ENCODE data around the gene ZDHHC22.
A peak's percentile ranks its signal among the peaks of the same experiment; 100 is the strongest.

ZDHHC22 gene

DNA sequence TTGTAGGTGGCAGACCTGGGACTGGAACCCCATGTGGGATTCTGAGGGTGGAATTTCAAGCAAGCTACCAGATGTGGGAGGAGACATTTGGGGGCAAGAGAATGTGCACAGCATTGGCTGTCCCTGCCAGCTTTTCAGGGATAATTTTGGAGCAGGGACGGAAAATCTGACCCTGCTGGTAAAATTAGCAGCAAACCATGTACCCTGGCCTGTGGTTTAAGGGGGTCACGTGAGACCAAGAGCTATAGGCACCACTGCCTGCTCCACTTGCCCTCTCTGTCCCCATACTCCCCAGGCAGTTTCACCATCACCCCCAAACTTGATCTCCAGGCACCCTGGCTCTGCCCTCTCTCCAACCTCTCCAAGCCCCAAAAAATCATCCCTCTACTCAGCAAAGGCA lies 13.5 kb upstream of the ZDHHC22 start:
- no peak for DNase-seq

DNA sequence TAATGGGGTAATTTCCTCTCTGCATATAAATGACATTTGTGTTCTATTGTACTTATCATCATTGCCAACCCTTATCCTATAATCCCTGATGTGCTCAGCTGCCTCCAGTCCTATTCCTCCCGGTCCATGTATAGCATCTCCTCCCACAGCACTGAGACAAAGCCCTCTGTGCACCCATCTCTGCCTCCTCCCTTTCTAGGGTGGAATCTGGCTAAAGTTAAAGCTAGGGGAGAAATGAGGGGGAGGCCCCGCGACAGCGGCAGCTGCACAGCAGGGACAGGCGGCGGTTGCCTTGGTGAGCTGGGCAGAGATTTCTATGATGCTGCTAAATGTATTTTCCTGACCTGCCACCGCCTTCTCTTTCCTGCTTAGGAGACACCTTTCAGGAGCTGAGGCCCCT lies 12.8 kb upstream of the ZDHHC22 start:
- DNase-seq: no peak

DNA sequence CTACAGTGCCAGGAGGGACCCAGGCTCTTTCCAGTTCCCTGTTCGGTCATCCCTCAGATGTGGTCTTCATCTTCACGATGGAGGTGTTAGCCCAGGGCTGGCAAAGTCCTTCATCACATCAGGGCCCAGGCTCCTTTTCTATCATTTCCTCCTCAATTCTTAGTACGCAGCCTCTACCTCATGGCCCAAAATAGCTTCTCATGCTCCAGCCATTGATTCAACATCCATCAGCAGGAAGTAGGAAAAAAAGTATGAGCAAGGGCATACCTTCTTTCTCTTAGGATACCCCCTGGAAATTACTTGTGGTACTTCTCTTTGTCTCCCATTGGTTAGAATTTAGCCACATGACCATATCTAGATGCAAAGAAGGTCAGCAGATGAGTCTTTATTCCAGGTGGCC lies 12.2 kb upstream of the ZDHHC22 start:
- DNase-seq: no peak

DNA sequence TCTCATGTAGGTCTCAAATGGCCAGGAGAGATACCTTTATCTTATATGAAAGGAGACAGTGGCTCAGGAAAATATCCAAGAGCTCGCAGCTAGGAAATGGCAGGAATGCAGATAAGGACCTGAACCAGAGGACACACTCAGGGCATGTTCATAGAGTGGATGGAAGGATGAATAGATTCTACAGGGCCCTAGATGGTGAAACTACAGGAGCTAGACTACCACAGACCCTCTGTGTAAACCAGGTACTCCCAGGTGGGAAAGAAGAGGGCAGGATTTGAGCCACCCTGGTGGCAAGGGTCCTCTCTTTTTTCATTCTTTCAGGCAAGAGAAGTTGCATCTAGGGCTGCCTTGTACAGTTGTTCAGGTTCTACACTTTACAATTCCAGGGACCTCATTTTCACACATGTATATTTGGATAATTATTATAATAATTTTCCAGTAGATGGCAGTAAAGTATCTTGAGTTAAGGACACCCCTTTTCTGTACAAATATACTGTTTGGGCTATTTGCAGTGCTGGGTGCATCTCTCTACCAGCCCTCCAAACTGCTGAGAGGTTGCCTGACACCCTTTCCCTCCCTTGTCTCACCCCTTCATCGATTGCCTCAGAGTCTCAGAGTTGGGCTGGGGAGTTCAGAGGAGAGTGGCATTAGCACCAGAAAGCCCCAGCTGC lies 10.5 kb upstream of the ZDHHC22 start:
- DNase-seq: no peak

DNA sequence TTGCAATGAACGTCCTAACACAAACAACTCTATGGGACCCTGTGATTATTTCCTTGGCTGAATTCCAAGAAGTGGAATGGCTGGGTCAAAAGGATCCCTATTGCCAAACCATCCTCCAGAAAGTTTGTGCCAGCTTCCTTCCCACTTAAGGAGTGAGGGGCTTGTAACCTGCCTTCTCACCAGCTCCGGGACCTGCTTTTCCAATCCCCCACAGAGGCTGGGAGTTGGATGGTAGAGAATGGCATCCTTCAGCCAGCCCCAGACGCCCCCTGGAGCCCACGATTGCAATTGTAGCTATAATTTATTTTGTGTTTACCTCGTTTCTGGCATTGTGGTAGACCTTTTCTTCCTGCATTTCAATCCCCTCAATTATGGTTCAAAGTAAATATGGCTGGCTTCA lies 9.7 kb upstream of the ZDHHC22 start:
- no peak for DNase-seq

DNA sequence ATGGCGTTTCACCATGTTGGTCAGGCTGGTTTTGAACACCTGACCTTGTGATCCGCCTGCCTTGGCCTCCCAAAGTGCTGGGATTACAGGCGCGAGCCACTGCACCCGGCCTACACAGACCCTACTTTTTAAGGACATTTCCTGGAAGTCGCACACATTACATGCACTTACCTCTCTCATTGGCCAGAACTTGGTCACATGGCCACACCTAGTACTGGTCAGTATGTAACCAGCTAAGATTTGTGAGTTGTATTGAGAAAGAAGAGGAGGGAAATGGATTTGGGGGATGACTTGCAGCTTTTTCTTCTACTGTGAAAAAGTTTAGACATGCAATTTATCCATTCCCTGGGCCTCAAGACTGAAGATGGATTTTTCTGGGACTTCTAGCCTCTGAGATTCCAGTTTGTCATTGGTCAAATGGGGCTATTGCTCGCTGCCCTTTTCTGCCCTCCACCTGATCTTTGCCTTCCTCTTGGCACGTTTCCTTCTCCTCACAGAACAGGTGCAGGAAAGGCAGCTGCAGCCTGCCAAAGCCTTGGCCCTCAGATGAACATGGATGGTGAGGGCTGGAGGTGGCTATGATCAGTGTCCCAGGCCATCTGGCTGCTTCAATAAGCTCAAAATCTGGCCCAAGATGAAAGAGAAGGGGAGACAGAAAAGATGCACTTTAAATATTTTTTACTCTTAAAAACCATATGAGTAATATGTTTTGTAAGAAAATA lies 7.1 kb upstream of the ZDHHC22 start:
- DNase-seq: no peak

DNA sequence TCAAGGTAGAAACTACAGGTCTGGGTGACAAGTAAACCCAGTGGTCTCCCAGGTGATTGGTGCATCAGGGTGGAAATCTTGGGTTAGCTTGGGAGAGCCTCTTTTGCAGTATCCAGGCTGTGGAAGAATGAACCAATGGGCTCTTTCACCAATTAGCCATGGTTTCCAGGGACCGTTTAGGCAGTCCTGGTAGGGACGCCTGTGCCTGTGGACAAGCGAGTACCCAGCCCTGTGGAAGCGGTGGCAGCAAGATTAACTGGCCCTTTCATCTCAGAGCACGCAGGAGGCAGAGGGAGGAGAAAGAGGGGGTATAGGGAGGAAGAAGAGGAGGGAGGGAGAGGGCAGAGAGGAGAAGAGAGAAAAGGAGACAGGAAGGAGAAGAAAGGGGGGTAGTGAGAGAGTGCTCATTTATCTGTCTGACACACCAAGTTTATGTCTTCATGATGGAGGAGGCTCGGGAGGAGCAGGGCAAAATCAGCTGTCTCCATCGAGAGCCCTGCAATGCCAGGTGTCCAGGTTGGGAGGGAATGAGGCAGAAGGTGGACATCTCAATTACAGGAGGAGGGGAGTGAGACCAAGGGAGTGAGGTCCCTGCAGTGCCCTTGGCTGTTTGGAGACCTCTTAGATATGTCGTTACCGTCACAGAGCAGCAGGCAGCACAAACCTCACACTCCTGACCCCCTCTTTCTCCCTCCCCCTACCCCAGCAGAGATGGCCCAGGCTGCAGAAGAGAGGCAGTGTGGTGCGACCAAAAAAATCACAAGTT lies 4.6 kb upstream of the ZDHHC22 start:
- no peak for DNase-seq

DNA sequence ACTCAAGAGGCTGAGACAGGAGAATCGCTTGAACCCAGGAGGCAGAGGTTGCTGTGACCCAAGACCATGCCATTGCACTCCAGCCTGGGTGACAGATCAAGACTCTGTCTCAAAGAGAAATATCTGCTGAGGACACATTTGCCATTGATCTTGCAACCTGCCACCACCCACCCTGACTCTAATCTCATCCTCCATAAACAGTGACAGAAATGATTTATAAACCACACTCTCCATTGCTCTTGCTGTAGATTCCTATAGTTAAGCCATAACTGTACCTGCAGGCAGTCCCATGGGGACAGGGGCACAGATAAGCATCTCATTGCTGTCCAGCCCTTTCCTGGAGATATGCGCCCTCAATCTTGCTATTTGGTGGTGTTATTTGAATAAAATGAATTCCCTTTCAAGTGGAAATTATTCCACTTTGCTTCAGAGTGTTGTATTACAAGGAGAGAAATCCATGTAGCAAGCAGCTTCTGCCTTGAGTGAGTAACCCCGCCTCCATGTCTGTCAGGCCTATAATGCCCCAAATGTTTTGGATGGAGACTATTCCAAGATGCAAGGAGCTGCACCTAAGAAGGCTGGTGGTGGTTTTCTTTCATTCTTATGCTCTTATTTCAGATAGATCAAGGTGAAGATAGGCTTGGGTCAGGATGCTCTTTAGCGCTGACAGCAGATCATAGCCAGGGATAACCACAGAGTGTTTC lies 3.0 kb upstream of the ZDHHC22 start:
- DNase-seq: no peak

DNA sequence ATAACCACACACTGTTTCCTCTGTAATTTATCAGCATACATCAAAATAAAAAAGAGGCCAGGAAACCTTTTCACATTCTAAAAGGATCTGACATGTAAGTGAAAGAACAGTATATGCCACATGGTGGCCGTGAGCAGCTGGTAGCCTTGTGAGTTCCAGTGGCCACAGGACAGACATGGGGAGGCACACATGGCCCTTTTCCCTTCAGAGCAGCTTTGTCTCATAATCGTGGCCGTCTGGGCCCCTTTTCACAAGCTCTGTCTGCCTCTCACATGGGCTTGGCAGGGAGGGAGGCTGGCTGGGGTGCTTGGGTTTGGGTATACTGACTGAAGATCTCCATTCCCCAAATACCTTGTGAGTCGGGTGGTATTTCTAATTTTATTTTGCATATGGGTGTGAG lies 1.5 kb upstream of the ZDHHC22 start:
- DNase-seq: no peak

DNA sequence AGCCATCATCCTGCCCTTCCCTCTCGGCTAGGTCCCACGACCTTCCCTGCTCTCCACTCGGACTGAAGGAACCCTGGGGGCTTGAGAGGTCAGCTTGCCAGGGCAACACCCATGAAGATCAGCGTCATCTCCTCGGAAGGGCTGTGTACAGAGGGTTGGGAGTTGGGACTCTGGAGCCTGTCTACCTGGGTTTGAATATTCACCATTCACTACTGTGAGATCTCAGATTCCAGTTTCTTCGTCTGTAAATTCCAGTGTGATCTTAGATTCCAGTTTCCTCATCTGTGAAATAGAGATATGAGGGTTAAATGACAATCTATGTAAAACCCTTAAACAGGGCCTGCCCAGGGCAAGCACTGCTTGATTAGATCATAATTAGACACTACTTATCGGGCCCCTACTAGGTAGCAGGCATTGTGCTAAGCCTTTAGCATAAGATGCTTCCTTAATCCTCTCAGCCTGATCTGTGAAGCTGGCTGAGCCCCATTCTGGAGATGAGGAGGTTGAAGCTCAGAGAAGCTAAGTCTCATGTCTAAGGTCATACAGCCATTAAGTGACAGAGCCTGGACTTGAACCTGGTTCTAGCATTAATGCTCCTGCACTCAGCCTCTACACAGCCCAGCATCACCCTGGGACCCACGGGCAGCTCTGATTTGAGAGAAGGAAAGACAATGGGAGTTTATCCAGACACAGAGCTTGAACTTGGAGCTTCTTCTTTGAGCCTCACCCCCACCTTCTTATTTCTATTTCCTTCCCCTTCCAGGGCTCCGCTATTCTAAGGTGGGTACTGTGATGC lies 612 bp upstream of the ZDHHC22 start:
- no peak for DNase-seq

DNA sequence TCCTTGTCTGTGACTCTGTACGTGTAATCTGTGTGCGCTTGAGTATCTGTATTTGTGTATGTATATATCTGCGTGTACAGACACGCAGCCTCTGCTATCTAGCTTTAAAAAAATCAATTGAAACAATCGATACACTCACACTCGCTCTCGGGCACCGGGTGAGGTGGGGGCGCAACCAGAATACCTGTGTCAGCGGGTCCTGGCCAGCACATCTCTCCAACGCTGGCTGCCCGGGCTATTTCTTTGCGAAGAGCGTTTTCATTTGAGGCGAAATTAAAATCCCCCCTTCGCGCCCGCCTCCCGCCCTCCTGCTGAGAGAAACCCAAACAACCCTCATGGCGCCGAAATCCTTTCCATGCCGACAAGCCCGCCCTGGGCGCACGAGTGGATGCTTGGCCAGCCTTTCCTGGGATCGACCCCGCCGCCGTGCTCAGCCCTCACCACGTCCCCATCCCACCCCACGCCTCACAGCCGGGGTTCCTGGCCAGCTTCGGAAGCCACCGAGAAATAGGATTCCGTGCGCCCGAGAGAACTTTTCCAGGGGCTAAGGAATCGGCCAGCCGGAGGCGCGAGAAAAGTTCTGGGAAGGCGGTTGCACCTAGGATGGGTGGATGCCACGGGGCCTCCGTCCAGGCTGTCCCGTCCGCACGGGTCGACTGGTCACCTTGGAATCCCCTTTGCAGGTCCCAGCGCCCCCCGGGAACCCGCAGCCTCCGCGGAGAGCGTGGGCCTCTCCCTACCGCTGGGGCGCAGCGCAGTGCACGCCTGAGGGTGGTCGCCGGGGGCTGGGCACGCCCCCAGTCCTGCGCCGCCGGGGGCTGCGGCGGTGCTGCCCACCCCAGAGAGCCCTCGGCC lies 1.0 kb downstream of the ZDHHC22 start:
- no peak for DNase-seq

DNA sequence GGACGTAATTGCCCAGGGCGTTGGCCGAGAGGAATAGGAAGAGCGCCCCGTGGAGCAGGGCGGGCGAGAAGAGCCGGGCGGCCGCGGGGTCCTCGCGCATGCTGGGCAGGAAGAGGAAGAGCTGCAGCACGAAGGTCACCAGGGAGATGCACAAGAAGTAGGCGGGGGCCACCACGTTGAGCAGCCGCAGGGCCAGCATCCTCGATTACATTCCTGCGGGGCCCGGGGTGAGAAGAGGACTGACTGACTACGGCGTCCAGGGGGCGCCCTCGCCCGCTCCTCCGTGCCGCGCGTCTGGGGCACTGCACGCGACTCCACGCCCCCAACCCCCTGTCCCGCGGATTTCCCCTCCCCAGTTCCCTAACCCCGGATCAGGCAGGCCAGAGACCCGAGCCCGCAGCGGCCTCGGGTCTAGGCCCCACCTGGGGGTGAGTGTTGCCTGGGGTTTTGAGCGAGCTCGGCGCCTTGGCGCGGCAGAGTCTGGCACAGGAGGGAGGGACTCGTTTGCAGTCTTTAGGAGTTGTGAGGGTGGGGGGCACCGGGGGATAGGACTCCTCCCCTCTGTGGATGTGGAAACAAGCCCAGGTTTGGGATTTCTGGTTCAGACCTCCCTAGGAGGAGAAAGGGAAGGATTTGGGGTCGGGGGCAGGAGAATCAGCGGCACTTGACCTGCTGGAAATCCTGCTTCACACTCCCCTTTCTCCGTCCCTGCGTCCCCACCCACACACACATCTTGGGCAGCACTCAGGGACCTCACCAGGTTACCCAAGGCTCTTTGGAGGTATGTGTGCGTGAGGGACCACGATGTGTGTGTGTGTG lies 1.8 kb downstream of the ZDHHC22 start:
- DNase-seq: peak; percentile 46

DNA sequence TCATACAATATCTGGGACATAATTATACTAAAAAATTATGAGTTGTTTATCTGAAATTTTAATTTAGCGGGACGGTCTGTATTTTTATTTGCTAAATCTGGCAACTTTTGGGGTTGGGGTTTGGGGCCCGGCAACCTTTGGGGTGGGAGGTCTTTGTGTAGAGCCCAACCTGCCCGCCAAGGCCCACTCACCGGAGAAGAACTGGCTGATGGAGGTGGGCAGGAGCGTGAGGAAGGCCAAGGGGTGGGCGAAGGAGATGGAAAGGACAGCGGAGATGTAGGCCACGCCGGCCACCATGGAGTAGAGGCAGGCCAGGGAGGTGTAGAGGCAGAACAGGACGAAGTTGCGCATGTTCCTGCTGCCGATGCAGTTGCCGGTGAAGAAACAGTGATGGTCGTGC lies 2.6 kb downstream of the ZDHHC22 start:
- DNase-seq: no peak

DNA sequence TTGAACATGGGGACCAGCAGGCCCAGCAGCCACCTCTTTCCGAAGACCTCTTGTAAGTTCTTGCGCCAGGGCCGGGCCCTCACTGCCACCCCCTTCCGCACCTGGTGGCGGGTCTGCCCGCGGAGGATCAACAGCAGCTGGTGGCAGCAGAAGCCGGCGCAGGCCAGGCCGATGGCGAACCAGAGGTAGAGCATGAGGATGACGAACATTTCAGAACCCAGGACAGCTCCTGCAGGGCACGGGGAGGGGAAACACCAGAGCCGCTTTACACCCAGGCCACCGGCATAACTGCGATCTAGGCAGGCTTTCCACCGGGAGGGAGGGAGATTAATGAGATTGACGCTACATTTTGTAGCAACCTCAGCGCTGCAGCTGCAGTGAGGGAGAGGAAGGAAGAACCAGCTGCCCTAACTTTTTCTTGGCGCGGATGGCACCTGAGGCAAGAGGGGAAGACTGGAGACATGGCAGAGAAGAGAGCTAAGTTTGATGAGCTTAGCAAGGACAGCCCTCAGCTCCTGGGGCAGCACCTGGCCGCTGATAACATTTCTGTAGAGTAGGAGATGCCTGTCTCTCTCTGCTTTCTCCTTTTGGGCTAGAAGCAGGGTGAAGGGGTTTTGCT lies 7.8 kb downstream of the ZDHHC22 start:
- peak; percentile 68 for DNase-seq

DNA sequence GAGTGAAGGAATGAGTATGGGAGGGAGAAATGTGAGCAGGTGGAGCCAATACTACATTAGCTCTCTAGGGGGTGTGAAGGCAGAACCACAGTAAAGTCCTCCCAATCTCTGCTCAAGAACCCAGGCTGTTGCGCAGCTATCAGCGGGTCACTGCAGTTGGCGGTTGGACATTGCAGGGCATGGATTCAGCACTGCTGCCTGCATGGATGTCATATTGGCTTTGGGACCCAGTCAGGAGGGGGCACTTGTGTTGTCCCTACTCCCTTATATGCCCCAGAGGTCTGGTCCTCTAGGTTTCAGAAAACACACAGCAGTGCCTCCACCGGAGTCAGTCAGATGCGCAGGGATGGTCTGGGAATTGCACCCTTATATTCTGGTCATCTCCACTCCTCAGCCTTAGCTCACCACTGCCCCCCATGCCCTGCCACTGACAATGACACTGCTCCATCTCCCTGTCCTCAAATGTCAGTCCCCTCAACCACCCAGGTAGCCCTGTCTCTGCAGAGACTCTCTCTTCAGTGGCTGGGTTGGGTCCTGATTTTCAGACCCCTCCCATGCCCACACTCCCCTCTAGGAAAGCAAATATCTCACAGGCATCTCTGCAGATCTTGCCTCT lies 9.6 kb downstream of the ZDHHC22 start:
- no peak for DNase-seq

DNA sequence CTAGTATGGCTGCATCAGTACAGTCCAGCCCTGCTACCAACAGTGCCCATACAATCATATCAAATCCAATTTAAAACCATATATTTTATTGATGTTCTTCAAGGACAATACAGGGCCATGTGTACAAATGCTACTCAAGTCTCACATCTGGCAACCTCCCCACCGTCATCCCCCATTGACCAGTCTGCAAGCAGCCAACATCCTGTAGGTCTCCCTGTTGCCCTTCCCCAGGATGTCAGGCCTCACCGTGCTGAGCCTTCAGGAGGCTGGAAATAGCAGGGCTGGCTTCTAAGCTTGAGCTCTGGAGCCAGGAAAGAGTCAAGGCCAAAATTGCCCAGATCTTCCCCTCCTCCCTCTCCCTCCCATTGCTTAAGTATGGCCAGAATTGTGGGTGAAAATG lies 10.4 kb downstream of the ZDHHC22 start:
- no peak for DNase-seq

DNA sequence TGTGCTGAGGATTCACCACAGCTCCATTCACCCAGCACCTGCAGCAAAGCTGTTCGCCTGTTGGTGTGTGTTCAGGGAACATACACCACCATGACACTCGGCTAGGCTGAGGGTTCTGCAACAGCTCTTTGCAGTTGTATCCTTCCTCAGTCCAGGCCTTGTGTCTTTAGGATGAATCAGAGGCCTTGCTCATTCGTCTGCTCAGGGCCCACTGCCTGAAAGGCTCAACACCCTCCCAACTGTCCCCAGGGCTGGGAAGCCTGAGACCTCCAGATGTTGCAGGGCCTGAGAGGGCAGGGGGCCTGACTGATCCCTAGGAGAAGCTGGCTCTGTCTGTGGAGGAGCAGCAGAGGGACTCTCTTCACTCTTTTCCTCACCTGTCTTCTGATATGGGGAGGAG lies 11.2 kb downstream of the ZDHHC22 start:
- DNase-seq: no peak

DNA sequence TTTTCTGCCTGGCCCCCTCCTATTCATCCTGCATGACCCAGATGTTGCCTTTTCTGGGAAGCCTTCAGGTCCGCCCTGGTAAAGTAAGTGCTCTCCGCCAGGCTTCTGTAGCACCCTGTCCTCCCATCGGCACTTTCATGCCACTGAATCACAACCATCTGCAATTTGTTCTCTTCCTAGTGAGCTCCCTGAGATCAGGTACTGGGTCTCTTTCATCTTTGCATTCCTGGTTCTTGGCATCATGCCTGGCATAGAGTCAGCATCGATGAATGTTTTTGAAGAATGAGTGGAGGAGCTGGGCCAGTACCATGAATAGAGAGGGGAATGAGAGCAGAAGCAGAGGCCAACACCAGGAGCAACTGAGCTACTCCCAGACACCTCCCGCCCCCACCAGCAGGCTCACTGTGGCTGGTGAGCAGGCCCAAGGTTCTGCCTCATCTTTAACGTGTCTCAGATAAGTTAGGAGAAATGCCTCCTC lies 13.1 kb downstream of the ZDHHC22 start:
- no peak for DNase-seq

DNA sequence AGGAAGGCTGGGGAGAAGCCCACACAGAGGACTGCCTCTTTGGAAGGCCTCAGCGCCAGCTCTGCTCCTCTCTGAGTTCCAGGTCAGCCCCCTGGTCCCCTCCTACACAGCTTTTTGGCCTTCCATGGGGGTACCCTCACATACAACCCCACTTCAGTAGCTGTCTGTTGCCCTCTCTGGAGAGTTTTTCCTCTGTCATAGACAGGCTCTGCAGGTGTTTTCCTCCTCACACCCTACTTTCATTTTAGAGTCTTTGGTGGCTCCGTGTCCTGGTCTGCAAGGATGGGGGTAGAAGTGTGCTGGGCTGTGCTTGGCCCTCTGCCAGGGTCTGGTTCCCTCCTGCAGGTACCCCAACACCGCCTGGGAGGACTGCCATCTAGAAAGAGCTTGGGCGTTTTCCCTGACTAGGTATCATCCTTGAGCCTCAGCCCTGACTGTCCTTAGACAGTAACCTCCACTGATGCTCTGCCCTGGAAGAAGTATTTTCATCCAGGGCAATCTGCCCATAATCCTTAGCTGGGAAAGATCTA lies 15.1 kb downstream of the ZDHHC22 start:
- no peak for DNase-seq

Data from stimulated activated CD4-positive, alpha-beta T cell treated with anti-CD3 and anti-CD28 coated beads, Interleukin-1b, Interleukin-23, amount 100 ng/mL, for 48 hours (primary cell).